Activated T-cell treated with anti-CD3 and anti-CD28 coated beads, Interleukin-2, amount 50 U/mL, for 72 hours (primary cell): ENCODE measurements around the gene VPS45. TPM values are rescaled to one million over a fixed set of nuclear protein-coding genes. Genes with fewer than 3 reads are reported as not detected.

Source experiments
- ATAC-seq, 2 donors: fragments of 150-1000 bp; cut with Tn5 transposase; replicated peaks in 1 of 2; 2 replicates each; pipeline ENCODE4 v1.10.0; 2021; ENCODE audit warnings: moderate library complexity in 2 of 2, mild to moderate bottlenecking in 1 of 2
- DNase-seq, 2 donors: peaks; one replicate each; pipeline ENCODE4 v3.0.0; 2021 to 2022; ENCODE audit warnings: mixed read lengths in 1 of 2
- H3K27ac Mint-ChIP-seq: one replicate; pipeline ENCODE4 v1.8.0; 2022; ENCODE audit warnings: mild to moderate bottlenecking, moderate library complexity, mixed read lengths
- H3K27me3 Mint-ChIP-seq: one replicate; pipeline ENCODE4 v1.8.0; 2022; ENCODE audit warnings: low read depth, mixed read lengths
- H3K36me3 Mint-ChIP-seq, 2 donors: one replicate each; pipeline ENCODE4 v1.8.0; 2022; ENCODE audit warnings: mixed read lengths in 2 of 2, mild to moderate bottlenecking in 1 of 2; ENCODE audit not compliant: insufficient read depth in 2 of 2
- H3K4me1 Mint-ChIP-seq: one replicate; pipeline ENCODE4 v1.8.0; 2022; ENCODE audit warnings: low read depth, mixed read lengths
- H3K4me3 Mint-ChIP-seq, 2 donors: one replicate each; pipeline ENCODE4 v1.8.0; 2022; ENCODE audit warnings: mild to moderate bottlenecking in 2 of 2, mixed read lengths in 2 of 2, moderate library complexity in 2 of 2
- H3K9me3 Mint-ChIP-seq, 2 donors: one replicate each; pipeline ENCODE4 v1.8.0; 2022; ENCODE audit warnings: mixed read lengths in 2 of 2
- total RNA-seq, 2 donors: library from RNA; stranded (reverse); gene quantifications; one replicate each; pipeline ENCODE4 v1.2.3, GENCODE V29; 2022

VPS45 gene
- total RNA-seq, 2 donors from 2014 or later, result 32.4 to 35.4 TPM

GRCh38 chr1:150146849-150147542 is 79.4 kb downstream of the VPS45 start:
- peaks cover 3 to 4% of the 10 kb centered on the region in 2 donors for H3K36me3 Mint-ChIP-seq

GRCh38 chr1:150148837-150149270 is 81.3 kb downstream of the VPS45 start:
- peak overlapping the region; percentile 80 for H3K27ac Mint-ChIP-seq
- ATAC-seq, result no peak
- no peaks in the 10 kb centered on the region for H3K9me3 Mint-ChIP-seq
- H3K36me3 Mint-ChIP-seq, result peaks cover 4 to 5% of the 10 kb centered on the region in 2 donors
- no peak for DNase-seq
- H3K4me3 Mint-ChIP-seq, result peak overlapping the region; percentile 84 to 90
- peaks cover 69% of the 10 kb centered on the region for H3K4me1 Mint-ChIP-seq
- peaks cover 27% of the 10 kb centered on the region for H3K27me3 Mint-ChIP-seq

More at GRCh38 chr1:150146849-150147542, 79.4 kb downstream of the VPS45 start:
- Mint-ChIP-seq H3K4me3 (peak overlapping the region in 1 of 2 donors; percentile 19), H3K27ac (no peak overlapping the region), H3K9me3 (no peaks in the 10 kb centered on the region), H3K27me3 (peaks cover 27% of the 10 kb centered on the region), H3K4me1 (peaks cover 55% of the 10 kb centered on the region)
- ATAC-seq (no peak), DNase-seq (no peak)

- peak; percentile 86 to 87 for ATAC-seq
- H3K4me1 Mint-ChIP-seq, result peaks cover 73% of the 10 kb centered on the region
- H3K36me3 Mint-ChIP-seq, result peaks cover 4 to 8% of the 10 kb centered on the region in 2 donors
Measured at GRCh38 chr1:150149271-150150132, 81.9 kb downstream of the VPS45 start, which contains the start of gene PLEKHO1. Gene PLEKHO1 (plus strand): TSS chr1:150149916. CDS start chr1:150150258, 342 bp downstream.

GRCh38 chr1:150150133-150151021 is 82.8 kb downstream of the VPS45 start:
- DNase-seq, result peak; percentile 19 to 47
- Mint-ChIP-seq H3K36me3 (peaks cover 4 to 11% of the 10 kb centered on the region in 2 donors), H3K27me3 (peaks cover 27% of the 10 kb centered on the region), H3K27ac (peak overlapping the region; percentile 93), H3K9me3 (no peaks in the 10 kb centered on the region), H3K4me1 (peaks cover 67% of the 10 kb centered on the region), H3K4me3 (peak overlapping the region; percentile 91 to 94)
- no peak for ATAC-seq

More at GRCh38 chr1:150149271-150150132, 81.9 kb downstream of the VPS45 start, which contains the start of gene PLEKHO1:
- Mint-ChIP-seq H3K27me3 (peaks cover 27% of the 10 kb centered on the region), H3K4me3 (peak within 1 kb of the TSS; percentile 91 to 94), H3K9me3 (no peaks in the 10 kb centered on the region), H3K27ac (peak within 1 kb of the TSS; percentile 93)
- DNase-seq, result peak; percentile 80

GRCh38 chr1:150151291-150152181 is 84.0 kb downstream of the VPS45 start:
- H3K4me1 Mint-ChIP-seq, result peaks cover 62% of the 10 kb centered on the region

GRCh38 chr1:150152182-150152536 is 84.6 kb downstream of the VPS45 start:
- H3K4me3 Mint-ChIP-seq, result peak overlapping the region; percentile 91 to 94
- H3K27ac Mint-ChIP-seq, result peak overlapping the region; percentile 93
- ATAC-seq (no peak), DNase-seq (no peak)
- peaks cover 23% of the 10 kb centered on the region for H3K27me3 Mint-ChIP-seq
- H3K4me1 Mint-ChIP-seq, result peaks cover 56% of the 10 kb centered on the region
- H3K36me3 Mint-ChIP-seq, result peaks cover 4 to 14% of the 10 kb centered on the region in 2 donors
- no peaks in the 10 kb centered on the region for H3K9me3 Mint-ChIP-seq

More at GRCh38 chr1:150151291-150152181, 84.0 kb downstream of the VPS45 start:
- DNase-seq, result peak; percentile 64 to 70
- ATAC-seq, result peak; percentile 51 to 61
- Mint-ChIP-seq H3K27me3 (peaks cover 27% of the 10 kb centered on the region), H3K9me3 (no peaks in the 10 kb centered on the region), H3K36me3 (peaks cover 4 to 14% of the 10 kb centered on the region in 2 donors), H3K4me3 (peak overlapping the region; percentile 91 to 94), H3K27ac (peak overlapping the region; percentile 93)

GRCh38 chr1:150152772-150153456 is 85.3 kb downstream of the VPS45 start:
- ATAC-seq (no peak), DNase-seq (no peak)
- Mint-ChIP-seq H3K36me3 (peaks cover 4 to 16% of the 10 kb centered on the region in 2 donors), H3K4me1 (peaks cover 49% of the 10 kb centered on the region), H3K9me3 (no peaks in the 10 kb centered on the region), H3K4me3 (peak overlapping the region in 1 of 2 donors; percentile 31), H3K27ac (peak overlapping the region; percentile 34), H3K27me3 (peaks cover 16% of the 10 kb centered on the region)

GRCh38 chr1:150154143-150154542 is 86.6 kb downstream of the VPS45 start:
- ATAC-seq, result no peak
- no peak for DNase-seq
- H3K4me1 Mint-ChIP-seq, result peaks cover 49% of the 10 kb centered on the region
- H3K9me3 Mint-ChIP-seq, result no peaks in the 10 kb centered on the region
- H3K27ac Mint-ChIP-seq, result no peak overlapping the region
- peaks cover 7 to 19% of the 10 kb centered on the region in 2 donors for H3K36me3 Mint-ChIP-seq
- H3K4me3 Mint-ChIP-seq, result no peak overlapping the region
- peaks cover 4% of the 10 kb centered on the region for H3K27me3 Mint-ChIP-seq

GRCh38 chr1:150155413-150156071 is 88.0 kb downstream of the VPS45 start:
- ATAC-seq (no peak), DNase-seq (no peak)
- H3K4me3 Mint-ChIP-seq, result no peak overlapping the region
- H3K4me1 Mint-ChIP-seq, result peaks cover 59% of the 10 kb centered on the region
- no peaks in the 10 kb centered on the region for H3K27me3 Mint-ChIP-seq
- H3K9me3 Mint-ChIP-seq, result no peaks in the 10 kb centered on the region
- H3K36me3 Mint-ChIP-seq, result peaks cover 7 to 19% of the 10 kb centered on the region in 2 donors
- no peak overlapping the region for H3K27ac Mint-ChIP-seq

GRCh38 chr1:150156868-150157603 is 89.5 kb downstream of the VPS45 start:
- Mint-ChIP-seq H3K4me1 (peaks cover 61% of the 10 kb centered on the region), H3K36me3 (peaks cover 3 to 15% of the 10 kb centered on the region in 2 donors)
- ATAC-seq, result no peak

More at GRCh38 chr1:150156868-150157603, 89.5 kb downstream of the VPS45 start:
- H3K9me3 Mint-ChIP-seq, result no peaks in the 10 kb centered on the region
- no peak for DNase-seq
- no peak overlapping the region for H3K4me3 Mint-ChIP-seq
- no peaks in the 10 kb centered on the region for H3K27me3 Mint-ChIP-seq
- peak overlapping the region; percentile 40 for H3K27ac Mint-ChIP-seq
